HUES6 (cell line): Measurements from ENCODE around the gene TUBA1C.

Experiments used
- H3K27ac ChIP-seq: 2 replicates; pipeline ENCODE4 v1.7.0; 2013; ENCODE audit warnings: low read depth, mild to moderate bottlenecking, low read length, inconsistent platforms
- H3K27me3 ChIP-seq: 2 replicates; pipeline ENCODE4 v1.6.1; 2013; ENCODE audit warnings: low read length; ENCODE audit not compliant: control insufficient read depth, insufficient read depth
- H3K36me3 ChIP-seq: 2 replicates; pipeline ENCODE4 v1.6.1; 2013; ENCODE audit warnings: low read length; ENCODE audit not compliant: control insufficient read depth, insufficient read depth
- H3K4me1 ChIP-seq: 2 replicates; pipeline ENCODE4 v1.6.1; 2013; ENCODE audit warnings: low read length; ENCODE audit not compliant: control insufficient read depth, insufficient read depth
- H3K4me3 ChIP-seq: 2 replicates; pipeline ENCODE4 v1.5.1; 2013; ENCODE audit warnings: low read depth, low read length
- H3K9ac ChIP-seq: one replicate; pipeline ENCODE4 v1.6.1; 2013; ENCODE audit warnings: mild to moderate bottlenecking, low read length
- H3K9me3 ChIP-seq: 2 replicates; pipeline ENCODE4 v1.6.1; 2013; ENCODE audit warnings: low read depth, low read length; ENCODE audit not compliant: control insufficient read depth, insufficient read depth

TUBA1C gene

DNA sequence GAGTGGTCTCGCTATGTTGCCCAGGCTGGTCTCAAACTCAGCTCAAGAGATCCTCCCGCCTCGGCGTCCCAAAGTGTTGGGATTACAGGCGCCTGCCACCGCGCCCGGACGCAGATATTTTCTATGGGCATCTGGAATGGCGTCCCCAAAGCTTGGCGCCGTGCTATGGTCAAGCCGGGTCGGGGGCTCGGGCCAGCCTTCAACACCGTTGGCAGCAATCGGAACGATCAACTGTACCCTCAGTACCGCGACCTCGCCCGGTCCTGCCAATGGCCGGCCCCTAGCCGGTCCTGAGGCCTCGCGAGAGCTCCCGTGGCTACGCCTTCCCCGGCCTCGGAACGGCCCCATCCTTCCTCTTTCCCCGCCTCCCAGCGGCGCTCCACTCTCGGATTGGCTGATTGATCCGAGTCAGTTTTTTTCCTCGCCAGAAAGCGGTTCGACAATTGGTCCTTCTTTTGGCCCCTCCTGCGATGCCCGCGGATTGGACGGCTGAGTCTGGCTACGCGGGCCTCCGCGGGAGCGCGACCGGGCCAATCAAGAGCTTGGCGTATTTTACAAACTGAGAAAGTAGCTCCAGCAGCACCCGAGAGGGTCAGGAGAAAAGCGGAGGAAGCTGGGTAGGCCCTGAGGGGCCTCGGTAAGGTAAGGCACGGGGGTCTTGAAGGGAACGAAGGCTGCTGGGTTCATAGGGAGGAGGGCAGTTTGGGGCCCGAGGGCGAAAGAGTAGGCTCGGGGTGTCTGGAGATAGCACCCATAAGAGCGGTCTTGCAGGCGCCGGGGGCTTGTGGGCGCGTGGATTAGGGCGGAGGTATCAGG, 58.0 kb downstream of the TUBA1C start, which contains the start of gene TROAP:
TROAP (plus strand) TSS at position 548 of the 816 bp plus-strand sequence. CDS start 354 bp downstream, outside the sequence.
- peaks cover 2% of the 10 kb centered on the region; the same call in 1 of the 2 replicates for H3K27me3 ChIP-seq
- no peaks in the 10 kb centered on the region for H3K9me3 ChIP-seq
- peaks cover 29% of the 10 kb centered on the region for H3K36me3 ChIP-seq
- peak within 1 kb of the TSS; percentile 97 for H3K4me3 ChIP-seq
- peaks cover 9% of the 10 kb centered on the region; the same call in 1 of the 2 replicates for H3K4me1 ChIP-seq
- H3K9ac ChIP-seq = peak within 1 kb of the TSS; percentile 96
- H3K27ac ChIP-seq = peak within 1 kb of the TSS; percentile 49; the same call in 1 of the 2 replicates

DNA sequence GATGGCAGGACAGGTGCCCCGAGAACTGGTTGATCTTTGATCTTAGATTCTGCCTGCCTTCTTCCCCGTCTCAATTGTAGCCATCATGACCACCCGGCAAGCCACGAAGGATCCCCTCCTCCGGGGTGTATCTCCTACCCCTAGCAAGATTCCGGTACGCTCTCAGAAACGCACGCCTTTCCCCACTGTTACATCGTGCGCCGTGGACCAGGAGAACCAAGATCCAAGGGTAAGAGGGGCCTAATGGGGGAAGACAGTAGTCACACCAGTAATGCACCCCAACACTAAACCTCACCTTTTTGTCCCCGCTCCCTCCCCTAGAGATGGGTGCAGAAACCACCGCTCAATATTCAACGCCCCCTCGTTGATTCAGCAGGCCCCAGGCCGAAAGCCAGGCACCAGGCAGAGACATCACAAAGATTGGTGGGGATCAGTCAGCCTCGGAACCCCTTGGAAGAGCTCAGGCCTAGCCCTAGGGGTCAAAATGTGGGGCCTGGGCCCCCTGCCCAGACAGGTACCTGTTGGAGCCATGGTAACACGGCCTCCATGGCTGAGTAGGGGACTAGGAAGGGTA, 58.7 kb downstream of the TUBA1C start:
- Histone ChIP-seq H3K4me3 (peak overlapping the region; percentile 97), H3K9ac (peak overlapping the region; percentile 96), H3K36me3 (peaks cover 30% of the 10 kb centered on the region), H3K27me3 (peaks cover 2% of the 10 kb centered on the region; the same call in 1 of the 2 replicates), H3K9me3 (no peaks in the 10 kb centered on the region), H3K4me1 (peaks cover 9% of the 10 kb centered on the region; the same call in 1 of the 2 replicates), H3K27ac (peak overlapping the region; percentile 49; the same call in 1 of the 2 replicates)
